Spinal cord (tissue), 10 donors: ENCODE results near the gene GOLPH3. TPM values are rescaled to one million over a fixed set of nuclear protein-coding genes. Genes with fewer than 3 reads are reported as not detected.
"Not testable (repeated sequence)": the region's sequence is repeated elsewhere in the genome, so short reads cannot be mapped to it uniquely, and the experiment has no call there.

ENCODE experiments used
- DNase-seq, 6 donors: peaks; one replicate each; pipeline versions ENCODE4 v3.0.0 to v3.0.0-alpha.2; 2013 to 2015; ENCODE audit warnings: low spot score in 6 of 6, low read depth in 4 of 6
- H3K27ac ChIP-seq: one replicate; pipeline ENCODE4 v1.5.1; 2013; ENCODE audit warnings: low read depth, low read length, control low read depth
- H3K27me3 ChIP-seq: one replicate; pipeline ENCODE4 v1.6.1; 2013; ENCODE audit warnings: low read length; ENCODE audit not compliant: control insufficient read depth, insufficient read depth
- H3K36me3 ChIP-seq: one replicate; pipeline ENCODE4 v1.6.1; 2013; ENCODE audit warnings: low read length; ENCODE audit not compliant: control insufficient read depth, insufficient read depth
- H3K4me1 ChIP-seq: one replicate; pipeline ENCODE4 v1.6.1; 2013; ENCODE audit warnings: low read length; ENCODE audit not compliant: control insufficient read depth, insufficient read depth
- H3K4me3 ChIP-seq: one replicate; pipeline ENCODE4 v1.5.1; 2013; ENCODE audit warnings: low read depth, low read length, control low read depth
- H3K9me3 ChIP-seq: one replicate; pipeline ENCODE4 v1.6.1; 2013; ENCODE audit warnings: low read length; ENCODE audit not compliant: control insufficient read depth, insufficient read depth
- WGBS: methylation state at CpG from one replicate; pipeline ENCODE4 v1.1.5; 2013; ENCODE audit warnings: missing lambda C conversion rate; ENCODE audit not compliant: insufficient coverage; 5-methylcytosine and 5-hydroxymethylcytosine counted together
- polyA plus RNA-seq, 2 donors: library from polyadenylated mRNA; unstranded; fragments of 120-200 nt; gene quantifications; one replicate each; pipeline ENCODE4 v1.2.1, GENCODE V29; 2013; ENCODE audit not compliant: insufficient read length in 2 of 2
- total RNA-seq, 2 donors: library from RNA; depleted of rRNA in 1 of 2; stranded (reverse); fragments of 120-200 nt in 1 of 2; fragments of >200 nt in 1 of 2; gene quantifications; one replicate each; pipeline versions ENCODE4 v1.2.3 to v1.2.4, GENCODE V29; 2013 to 2014
- donor health status: healthy.

GOLPH3 gene
- total and polyA plus RNA-seq, 4 donors: 54.8 to 74.8 (median 60.7) TPM

GRCh38 chr5:32173267-32174010 is 680 bp downstream of the GOLPH3 start:
- H3K27me3 ChIP-seq: no peaks in the 10 kb centered on the region
- H3K4me1 ChIP-seq: peaks cover 5% of the 10 kb centered on the region
- under 1% methylated on average over 73 of the region's 74 CpGs for WGBS
- peak; percentile 27 to 87 (median 60) for DNase-seq
- no peaks in the 10 kb centered on the region for H3K9me3 ChIP-seq
- peaks cover 11% of the 10 kb centered on the region for H3K36me3 ChIP-seq
- H3K27ac ChIP-seq: peak overlapping the region; percentile 98
- H3K4me3 ChIP-seq: peak overlapping the region; percentile 85

GRCh38 chr5:32172923-32173266 is 1.2 kb downstream of the GOLPH3 start:
- WGBS: 0% methylated on average over 1 of the region's 4 CpGs
- Histone ChIP-seq H3K27me3 (no peaks in the 10 kb centered on the region), H3K4me1 (peaks cover 5% of the 10 kb centered on the region), H3K36me3 (peaks cover 11% of the 10 kb centered on the region), H3K4me3 (peak overlapping the region; percentile 85), H3K9me3 (no peaks in the 10 kb centered on the region), H3K27ac (peak overlapping the region; percentile 98)
- DNase-seq: no peak

- 7% methylated on average over 19 of the region's 34 CpGs for WGBS
- H3K9me3 ChIP-seq, H3K27me3 ChIP-seq, H3K4me1 ChIP-seq: not testable (repeated sequence)
- H3K4me3 ChIP-seq: peak overlapping the region; percentile 85
- peaks cover 14% of the 10 kb centered on the region for H3K36me3 ChIP-seq
- peak in 2 of 6 donors; percentile 1 to 22 for DNase-seq
- peak overlapping the region; percentile 98 for H3K27ac ChIP-seq
These were observed 1.8 kb downstream of the GOLPH3 start for GRCh38 chr5:32172186-32172911.

GRCh38 chr5:32170303-32171151 is 3.6 kb downstream of the GOLPH3 start:
- WGBS: no CpG with 5 or more reads among the region's 5 CpGs
- Histone ChIP-seq H3K9me3 (no peaks in the 10 kb centered on the region), H3K4me1 (peaks cover 10% of the 10 kb centered on the region), H3K36me3 (peaks cover 16% of the 10 kb centered on the region), H3K27me3 (no peaks in the 10 kb centered on the region), H3K27ac (no peak overlapping the region), H3K4me3 (no peak overlapping the region)
- peak in 1 of 6 donors; percentile 38 for DNase-seq

GRCh38 chr5:32168460-32169033 is 5.6 kb downstream of the GOLPH3 start:
- Histone ChIP-seq H3K27me3 (no peaks in the 10 kb centered on the region), H3K4me3 (no peak overlapping the region), H3K9me3 (no peaks in the 10 kb centered on the region), H3K27ac (no peak overlapping the region), H3K36me3 (peaks cover 19% of the 10 kb centered on the region), H3K4me1 (peaks cover 10% of the 10 kb centered on the region)
- DNase-seq: peak in 1 of 6 donors; percentile 26
- 55% methylated on average over 2 of the region's 9 CpGs for WGBS

- WGBS: no CpG with 5 or more reads among the region's 3 CpGs
- no peak overlapping the region for H3K27ac ChIP-seq
These were observed 8.5 kb downstream of the GOLPH3 start for GRCh38 chr5:32165597-32165996.

GRCh38 chr5:32163785-32164184 is 10.3 kb downstream of the GOLPH3 start:
- Histone ChIP-seq H3K27ac (no peak overlapping the region), H3K4me1 (peaks cover 5% of the 10 kb centered on the region), H3K9me3 (no peaks in the 10 kb centered on the region), H3K27me3 (no peaks in the 10 kb centered on the region), H3K36me3 (peaks cover 10% of the 10 kb centered on the region), H3K4me3 (no peak overlapping the region)
- 86% methylated on average over 1 of the region's 2 CpGs for WGBS
- no peak for DNase-seq

More at GRCh38 chr5:32165597-32165996, 8.5 kb downstream of the GOLPH3 start:
- Histone ChIP-seq H3K4me3 (no peak overlapping the region), H3K27me3 (no peaks in the 10 kb centered on the region), H3K36me3 (peaks cover 14% of the 10 kb centered on the region), H3K4me1 (peaks cover 5% of the 10 kb centered on the region), H3K9me3 (no peaks in the 10 kb centered on the region)
- no peak for DNase-seq

GRCh38 chr5:32163053-32163452 is 11.1 kb downstream of the GOLPH3 start:
- WGBS: 86% methylated on average over 3 of the region's 5 CpGs
- Histone ChIP-seq H3K36me3 (peaks cover 8% of the 10 kb centered on the region), H3K4me3 (no peak overlapping the region), H3K9me3 (no peaks in the 10 kb centered on the region), H3K4me1 (peaks cover 5% of the 10 kb centered on the region), H3K27me3 (no peaks in the 10 kb centered on the region), H3K27ac (no peak overlapping the region)
- no peak for DNase-seq

- DNase-seq: no peak
- Histone ChIP-seq H3K36me3 (peaks cover 2% of the 10 kb centered on the region), H3K9me3 (no peaks in the 10 kb centered on the region), H3K27me3 (no peaks in the 10 kb centered on the region), H3K27ac (no peak overlapping the region), H3K4me3 (no peak overlapping the region), H3K4me1 (no peaks in the 10 kb centered on the region)
- WGBS: no CpG with 5 or more reads among the region's 1 CpG
These were observed 13.9 kb downstream of the GOLPH3 start for GRCh38 chr5:32160228-32160627.
